CD4-positive, alpha-beta T cell treated with Interleukin-2 at 100 ng/mL for 4 hours (primary cell): Measurements from ENCODE around the gene MARVELD1.

Source experiments
- DNase-seq: peaks from one replicate; pipeline ENCODE4 v3.0.0-alpha.2; 2020; ENCODE audit warnings: low spot score

Gene MARVELD1

GRCh38 chr10:97721871-97722780, 8.6 kb downstream of the MARVELD1 start:
- DNase-seq = no peak

GRCh38 chr10:97723001-97723400, 9.5 kb downstream of the MARVELD1 start:
- DNase-seq = no peak

- DNase-seq = no peak
Observed at GRCh38 chr10:97724341-97724941, 10.9 kb downstream of the MARVELD1 start.

GRCh38 chr10:97726636-97727178, 13.2 kb downstream of the MARVELD1 start:
- DNase-seq = no peak

- DNase-seq = no peak
Observed at GRCh38 chr10:97729014-97729413, 15.5 kb downstream of the MARVELD1 start.

GRCh38 chr10:97731346-97732051, 18.0 kb downstream of the MARVELD1 start:
- peak; percentile 66 for DNase-seq

- DNase-seq = no peak
Observed at GRCh38 chr10:97732052-97732359, 18.5 kb downstream of the MARVELD1 start.

GRCh38 chr10:97733256-97733655, 19.7 kb downstream of the MARVELD1 start:
- no peak for DNase-seq

- no peak for DNase-seq
Observed at GRCh38 chr10:97734021-97734420, 20.5 kb downstream of the MARVELD1 start.

GRCh38 chr10:97736403-97736901, 22.9 kb downstream of the MARVELD1 start:
- no peak for DNase-seq

GRCh38 chr10:97736902-97737769, 23.6 kb downstream of the MARVELD1 start, which contains the start of gene ZFYVE27:
ZFYVE27 (plus strand) TSS chr10:97737128; CDS start chr10:97738478, 1,350 bp downstream.
- DNase-seq = peak; percentile 95

GRCh38 chr10:97737770-97738265, 24.3 kb downstream of the MARVELD1 start:
- no peak for DNase-seq

GRCh38 chr10:97738616-97739015, 25.1 kb downstream of the MARVELD1 start:
- DNase-seq = no peak

- DNase-seq = no peak
Observed at GRCh38 chr10:97740613-97741012, 27.1 kb downstream of the MARVELD1 start.

- no peak for DNase-seq
Observed at GRCh38 chr10:97743169-97743943, 29.8 kb downstream of the MARVELD1 start.

- no peak for DNase-seq
Observed at GRCh38 chr10:97744405-97745035, 31.0 kb downstream of the MARVELD1 start.

- no peak for DNase-seq
Observed at GRCh38 chr10:97747573-97747972, 34.0 kb downstream of the MARVELD1 start.

- DNase-seq = no peak
Observed at GRCh38 chr10:97748116-97748515, 34.6 kb downstream of the MARVELD1 start.

- no peak for DNase-seq
Observed at GRCh38 chr10:97752956-97753355, 39.4 kb downstream of the MARVELD1 start.

- no peak for DNase-seq
Observed at GRCh38 chr10:97754726-97755125, 41.2 kb downstream of the MARVELD1 start.
